GM21717 (cell line): Measurements from ENCODE around the gene OTOP1.
A peak's percentile ranks its signal among the peaks of the same experiment; 100 is the strongest.
"Not testable (repeated sequence)": the region's sequence is repeated elsewhere in the genome, so short reads cannot be mapped to it uniquely, and the experiment has no call there.

Experiments
- ATAC-seq: cut with Tn5 transposase; IDR thresholded peaks from one replicate; pipeline ENCODE4 v1.9.1; 2021; ENCODE audit warnings: mild to moderate bottlenecking, moderate library complexity; ENCODE audit not compliant: unreplicated experiment

The OTOP1 gene, protein sequence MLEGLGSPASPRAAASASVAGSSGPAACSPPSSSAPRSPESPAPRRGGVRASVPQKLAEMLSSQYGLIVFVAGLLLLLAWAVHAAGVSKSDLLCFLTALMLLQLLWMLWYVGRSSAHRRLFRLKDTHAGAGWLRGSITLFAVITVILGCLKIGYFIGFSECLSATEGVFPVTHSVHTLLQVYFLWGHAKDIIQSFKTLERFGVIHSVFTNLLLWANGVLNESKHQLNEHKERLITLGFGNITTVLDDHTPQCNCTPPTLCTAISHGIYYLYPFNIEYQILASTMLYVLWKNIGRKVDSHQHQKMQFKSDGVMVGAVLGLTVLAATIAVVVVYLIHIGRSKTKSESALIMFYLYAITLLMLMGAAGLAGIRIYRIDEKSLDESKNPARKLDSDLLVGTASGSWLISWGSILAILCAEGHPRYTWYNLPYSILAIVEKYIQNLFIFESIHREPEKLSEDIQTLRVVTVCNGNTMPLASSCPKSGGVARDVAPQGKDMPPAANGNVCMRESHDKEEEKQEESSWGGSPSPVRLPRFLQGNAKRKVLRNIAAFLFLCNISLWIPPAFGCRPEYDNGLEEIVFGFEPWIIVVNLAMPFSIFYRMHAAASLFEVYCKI

GRCh38 chr4:4226606-4227438, at the start of gene OTOP1:
Gene OTOP1 (minus strand): TSS chr4:4226929. CDS start chr4:4226864, 65 bp downstream.
- ATAC-seq: no peak

DNA sequence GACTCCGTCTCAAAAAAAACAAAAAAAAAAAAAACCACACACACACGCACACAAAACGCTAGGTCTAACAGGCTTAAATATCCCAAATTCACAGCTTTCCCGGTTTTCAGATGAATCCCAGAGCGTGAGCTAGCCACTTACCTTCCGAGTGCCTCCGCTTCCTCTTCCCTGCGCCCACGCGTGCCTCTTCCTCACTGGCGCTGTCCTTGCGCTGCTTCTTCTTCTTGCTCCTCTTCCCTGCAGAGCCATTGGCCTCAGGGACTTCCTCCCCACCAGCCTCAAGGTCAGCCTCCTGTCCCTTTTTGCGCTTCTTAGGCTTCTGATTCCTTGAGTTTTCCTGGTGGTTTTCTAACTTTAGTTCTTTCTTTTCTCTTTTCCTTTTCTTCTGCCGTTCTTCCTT, 47.5 kb upstream of the OTOP1 start:
- no peak for ATAC-seq

DNA sequence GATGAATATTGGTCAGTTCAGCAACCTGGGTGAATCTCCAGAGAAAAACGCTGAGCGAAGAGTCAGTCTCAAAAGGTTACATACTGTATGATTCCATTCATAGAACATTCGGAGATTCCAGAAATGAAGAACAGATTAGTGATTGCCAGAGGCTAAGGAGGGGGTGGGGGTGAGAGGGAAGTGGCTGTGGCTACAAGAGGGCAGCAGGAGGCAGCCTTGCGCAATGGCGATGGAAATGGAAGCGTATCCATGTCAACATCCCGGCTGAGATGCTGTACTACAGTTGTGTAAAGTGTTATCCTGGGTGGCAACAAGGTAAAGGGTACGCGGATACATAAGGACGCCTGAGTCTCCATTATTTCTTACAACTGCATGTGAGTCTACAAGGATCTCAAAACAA, 45.2 kb upstream of the OTOP1 start:
- ATAC-seq: no peak

GRCh38 chr4:4270529-4270928, 43.8 kb upstream of the OTOP1 start:
- no peak for ATAC-seq

DNA sequence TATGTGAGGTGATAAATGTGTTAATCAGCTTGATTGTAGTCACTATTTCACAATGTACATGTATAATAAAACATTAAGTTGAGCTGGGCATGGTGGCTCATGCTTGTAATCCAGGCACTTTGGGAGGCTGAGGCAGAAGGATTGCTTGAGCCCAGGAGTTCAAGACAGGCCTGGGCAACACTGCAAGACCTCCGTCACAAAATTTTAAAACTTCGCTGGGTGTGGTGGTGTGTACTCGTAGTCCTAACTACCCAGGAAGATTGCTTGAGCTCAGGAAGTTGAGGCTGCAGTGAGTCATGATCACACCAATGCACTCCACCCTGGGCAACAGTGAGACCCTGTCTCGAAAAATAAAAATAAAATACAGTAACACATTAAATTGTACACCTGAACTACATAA, 43.1 kb upstream of the OTOP1 start:
- ATAC-seq: no peak

GRCh38 chr4:4269331-4269731, 42.6 kb upstream of the OTOP1 start:
- no peak for ATAC-seq

DNA sequence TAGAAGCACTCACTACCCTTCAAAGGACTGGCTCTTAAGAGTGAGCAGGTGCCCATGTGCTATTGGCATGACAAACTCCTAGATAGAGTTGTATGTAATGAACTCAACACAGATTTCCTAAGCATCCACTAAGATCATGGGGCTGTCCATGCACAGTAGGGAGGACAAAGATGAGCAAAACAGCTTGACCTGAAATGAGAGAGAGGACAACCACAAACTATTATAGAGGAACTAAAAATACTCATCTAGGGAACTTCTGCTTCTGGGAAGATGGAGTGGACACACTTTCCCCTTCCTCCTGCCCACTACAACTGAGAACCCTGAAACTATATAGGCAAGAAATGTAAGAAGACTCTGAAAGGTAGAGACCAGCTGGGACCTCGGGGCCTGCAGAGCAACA, 42.0 kb upstream of the OTOP1 start:
- ATAC-seq: no peak

DNA sequence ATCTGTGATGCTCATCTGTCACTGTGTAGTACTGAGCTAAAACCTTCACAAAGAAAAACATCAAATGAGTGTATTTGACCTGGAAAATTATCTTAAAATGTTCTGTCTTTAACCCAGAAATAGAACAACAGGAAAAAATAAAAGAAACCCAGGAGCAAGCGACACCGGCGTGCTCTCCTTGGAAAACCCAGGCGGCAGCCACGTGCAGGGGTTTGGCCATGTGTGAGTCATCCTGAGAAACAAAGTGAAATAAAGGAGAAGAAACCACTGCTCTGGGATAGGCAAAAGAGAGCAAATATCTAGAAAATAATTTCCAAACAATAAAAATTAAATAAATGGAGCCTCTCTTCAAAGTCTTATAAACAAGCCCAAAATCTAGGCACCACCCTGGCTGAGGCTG, 41.3 kb upstream of the OTOP1 start:
- ATAC-seq: no peak

GRCh38 chr4:4260185-4260751, 33.5 kb upstream of the OTOP1 start:
- no peak for ATAC-seq

DNA sequence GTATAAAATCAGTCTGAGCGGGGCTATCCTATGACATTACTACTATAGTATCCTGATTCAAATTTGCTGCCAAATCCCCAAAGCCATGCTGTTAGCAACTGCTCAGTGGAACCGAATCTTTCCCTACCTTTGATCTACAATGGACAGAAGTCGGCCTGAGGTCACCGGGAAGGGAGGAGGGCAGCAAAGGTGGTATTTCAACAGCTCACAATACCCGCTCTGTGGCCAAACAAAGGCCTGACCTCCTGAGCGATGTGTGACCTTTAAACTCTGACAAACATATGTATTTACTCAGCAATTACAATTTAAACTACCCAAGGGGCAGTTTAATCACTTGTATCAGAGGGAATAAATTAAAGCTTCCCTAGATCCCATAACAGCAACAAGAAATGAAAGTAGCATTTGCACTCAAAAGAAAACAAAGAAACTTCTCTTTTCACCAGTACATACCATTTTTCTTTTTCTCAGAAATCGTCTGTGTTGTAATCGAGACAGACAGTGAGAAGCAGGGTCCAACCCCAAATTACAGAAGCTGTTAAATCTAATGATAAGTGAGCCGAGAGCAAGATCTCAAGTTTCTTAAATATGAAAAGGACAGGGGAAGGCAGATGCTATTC, 32.9 kb upstream of the OTOP1 start:
- ATAC-seq: no peak

DNA sequence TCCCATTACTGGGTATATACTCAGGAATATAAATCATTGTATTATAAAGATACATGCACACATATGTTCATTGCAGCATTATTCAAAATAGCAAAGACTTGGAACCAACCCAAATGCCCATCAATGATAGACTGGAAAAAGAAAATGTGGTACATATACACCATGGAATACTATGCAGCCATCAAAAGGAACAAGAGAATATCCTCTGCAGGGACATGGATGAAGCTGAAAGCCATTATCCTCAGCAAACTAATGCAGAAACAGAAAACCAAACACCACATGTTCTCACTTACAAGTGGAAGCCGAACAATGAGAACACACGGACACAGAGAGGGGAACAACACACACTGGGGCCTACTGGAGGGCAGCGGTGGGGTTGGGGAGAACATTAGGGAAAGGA, 31.0 kb upstream of the OTOP1 start:
- ATAC-seq: not testable (repeated sequence)

- ATAC-seq: no peak
These were observed 30.1 kb upstream of the OTOP1 start for GRCh38 chr4:4256799-4257198.

- ATAC-seq: no peak
These were observed 27.9 kb upstream of the OTOP1 start for GRCh38 chr4:4254666-4255065.

DNA sequence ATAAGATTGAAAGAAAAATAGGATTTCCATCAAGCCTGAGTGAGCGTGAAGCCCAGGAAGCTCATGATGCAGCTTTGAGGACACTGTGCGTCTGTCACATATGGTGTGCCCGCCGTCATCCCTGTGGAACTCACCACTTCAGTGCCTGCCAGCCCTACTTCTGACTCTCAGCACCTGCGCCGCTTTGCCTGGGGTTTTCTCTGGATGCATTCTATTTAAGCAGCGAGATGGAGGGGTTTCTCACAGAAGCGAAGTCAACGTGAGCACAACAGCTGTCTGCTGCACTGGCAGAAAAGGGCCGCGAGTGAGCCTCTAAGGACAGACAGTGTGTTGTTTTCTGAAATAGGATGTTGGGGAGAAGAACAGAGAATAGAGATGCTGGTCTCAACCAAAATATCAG, 27.5 kb upstream of the OTOP1 start:
- no peak for ATAC-seq

GRCh38 chr4:4249866-4250265, 23.1 kb upstream of the OTOP1 start:
- no peak for ATAC-seq

DNA sequence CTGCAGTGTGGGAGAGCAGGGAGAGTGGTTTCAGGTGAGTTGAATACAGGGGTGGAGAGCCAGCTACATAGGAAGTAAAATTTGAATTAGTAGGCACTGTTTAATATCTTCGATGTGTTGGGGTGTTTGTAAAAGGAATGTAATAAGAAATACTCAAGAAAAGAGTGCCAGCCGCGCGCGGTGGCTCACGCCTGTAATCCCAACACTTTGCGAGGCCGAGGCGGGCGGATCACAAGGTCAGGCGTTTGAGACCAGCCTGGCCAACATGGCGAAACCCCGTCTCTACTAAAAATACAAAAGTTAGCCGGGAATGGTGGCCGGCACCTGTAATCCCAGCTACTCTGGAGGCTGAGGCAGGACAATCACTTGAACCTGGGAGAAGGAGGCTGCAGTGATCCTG, 22.6 kb upstream of the OTOP1 start:
- not testable (repeated sequence) for ATAC-seq

- ATAC-seq: no peak
These were observed 22.1 kb upstream of the OTOP1 start for GRCh38 chr4:4248885-4249203.

- peak; percentile 97 for ATAC-seq
These were observed 21.5 kb upstream of the OTOP1 start, which contains the start of gene TMEM128 for GRCh38 chr4:4248029-4248884. Gene TMEM128 (minus strand): TSS chr4:4248223. CDS start chr4:4248202, 21 bp downstream.

DNA sequence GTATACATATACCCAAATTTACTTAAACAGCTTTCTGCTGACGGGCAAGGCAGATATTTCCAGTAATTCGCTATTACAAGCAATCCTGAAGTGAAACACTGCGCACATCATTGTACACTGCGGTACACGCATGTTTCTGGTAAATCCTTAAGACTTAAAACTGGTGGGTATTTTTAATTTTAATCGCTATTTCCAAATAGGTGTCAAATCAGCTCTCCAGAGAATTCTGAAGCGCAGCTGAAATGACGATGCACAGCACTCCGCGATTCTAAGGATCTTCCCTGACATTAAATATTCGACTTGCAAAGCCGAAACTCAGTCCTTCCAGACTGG, 20.9 kb upstream of the OTOP1 start:
- ATAC-seq: peak; percentile 3

DNA sequence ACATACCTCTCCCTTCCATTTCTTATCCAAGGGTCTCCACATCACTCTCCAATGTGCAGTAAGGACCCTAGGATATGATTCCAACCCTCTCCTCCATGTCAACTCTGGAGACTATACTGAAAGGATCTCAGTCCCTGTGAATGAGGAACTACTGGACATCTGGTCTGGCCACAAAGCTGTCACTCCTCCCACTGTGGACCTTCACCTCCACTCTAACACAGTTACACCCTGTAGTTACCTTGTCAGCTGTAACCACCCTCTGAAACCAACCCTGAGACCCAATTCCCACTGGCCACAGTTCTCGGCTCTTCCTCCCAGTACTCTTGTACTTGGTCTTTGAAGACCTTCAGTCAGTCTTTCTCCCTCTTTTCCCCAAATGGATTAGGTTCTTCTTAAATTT, 18.4 kb upstream of the OTOP1 start:
- ATAC-seq: no peak
